NCI-H446 (cell line): ENCODE measurements around the gene CABCOCO1.
"Not testable (repeated sequence)": the region's sequence is repeated elsewhere in the genome, so short reads cannot be mapped to it uniquely, and the experiment has no call there.

ENCODE experiments used
- DNase-seq, 2 experiments: peaks; one replicate each; lab custom pipeline; 2025; lab: John Stamatoyannopoulos, UW

CABCOCO1 gene

GRCh38 chr10:61719475-61719874, 56.7 kb downstream of the CABCOCO1 start:
- not testable (repeated sequence) for DNase-seq

DNA sequence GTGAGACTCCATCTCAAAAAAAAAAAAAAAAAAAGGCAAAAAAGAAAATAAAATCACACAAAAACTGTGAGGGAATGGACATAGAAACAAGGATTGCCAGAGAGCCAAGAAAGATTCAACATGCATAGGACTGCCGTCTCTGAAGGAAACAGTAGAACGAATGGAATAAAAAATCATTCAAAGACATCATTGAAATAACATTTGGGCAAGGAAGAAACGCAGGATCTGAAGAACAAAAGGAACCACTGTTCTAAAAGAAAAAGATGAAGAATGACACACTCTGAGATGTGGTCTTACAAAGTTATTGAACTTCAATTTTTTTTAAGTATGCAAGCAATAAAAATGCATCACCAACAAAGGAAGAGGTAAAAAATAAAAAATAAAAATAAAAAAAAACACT, 57.2 kb downstream of the CABCOCO1 start:
- no peak for DNase-seq

GRCh38 chr10:61721431-61721830, 58.7 kb downstream of the CABCOCO1 start:
- DNase-seq, result no peak

DNA sequence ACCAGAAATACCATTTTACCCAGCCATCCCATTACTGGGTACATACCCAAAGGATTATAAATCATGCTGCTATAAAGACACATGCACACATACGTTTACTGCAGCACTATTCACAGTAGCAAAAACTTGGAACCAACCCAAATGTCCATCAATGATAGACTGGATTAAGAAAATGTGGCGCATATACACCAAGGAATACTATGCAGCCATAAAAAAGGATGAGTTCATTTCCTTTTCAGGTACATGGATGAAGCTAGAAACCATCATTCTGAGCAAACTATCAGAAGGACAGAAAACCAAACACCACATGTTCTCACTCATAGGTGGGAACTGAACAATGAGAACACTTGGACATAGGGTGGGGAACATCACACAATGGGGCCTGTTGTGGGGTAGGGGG, 62.5 kb downstream of the CABCOCO1 start:
- not testable (repeated sequence) for DNase-seq

DNA sequence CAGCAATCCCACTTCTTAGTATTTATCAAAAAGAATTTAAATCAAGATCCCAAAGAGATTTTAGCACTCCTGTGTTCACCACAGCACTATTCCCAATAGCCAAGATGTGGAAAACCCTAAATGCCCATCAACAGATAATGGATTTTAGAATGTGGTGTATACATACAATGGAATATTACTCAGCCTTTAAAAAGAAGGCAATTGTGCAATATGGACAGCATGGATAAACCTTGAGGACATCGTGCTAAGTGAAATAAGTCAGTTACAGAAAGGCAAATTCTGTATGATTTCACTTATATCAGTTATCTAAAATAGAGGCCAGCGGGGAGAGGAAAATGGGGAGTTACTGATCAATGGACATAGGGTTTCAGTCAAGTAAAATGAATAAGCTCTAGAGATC, 66.9 kb downstream of the CABCOCO1 start:
- DNase-seq, result no peak

GRCh38 chr10:61730671-61731070, 67.9 kb downstream of the CABCOCO1 start:
- no peak for DNase-seq

- no peak for DNase-seq
Observed at GRCh38 chr10:61731638-61732037, 68.9 kb downstream of the CABCOCO1 start.

GRCh38 chr10:61732629-61733278, 70.0 kb downstream of the CABCOCO1 start:
- no peak for DNase-seq

DNA sequence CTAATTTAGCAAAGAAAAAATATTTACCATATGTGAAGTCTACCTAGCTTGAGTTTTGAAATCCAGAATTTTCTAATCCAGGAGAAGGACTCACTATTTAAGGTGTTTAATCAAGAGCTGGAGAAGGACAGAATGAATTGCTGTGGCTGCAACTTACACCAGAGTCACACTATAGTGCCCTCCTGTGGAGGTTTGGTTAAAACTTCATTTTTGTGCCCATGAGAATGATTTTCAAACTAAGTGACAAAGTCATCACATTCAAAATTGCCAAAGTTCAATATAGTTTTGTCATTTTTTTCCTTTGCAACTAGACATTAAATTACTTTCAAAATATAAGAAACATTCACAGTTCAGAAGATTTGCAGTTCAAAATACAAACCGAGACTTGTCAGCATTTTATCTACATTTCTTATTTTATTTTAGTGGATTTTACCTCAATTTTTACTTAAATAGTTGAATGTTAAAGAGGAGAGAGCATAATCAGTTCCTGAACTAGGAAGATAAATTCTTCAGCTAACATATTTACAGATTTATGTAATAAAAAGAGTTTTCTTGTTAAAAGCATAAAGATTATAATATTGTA, 70.7 kb downstream of the CABCOCO1 start:
- DNase-seq, result peak; percentile 23 to 54

DNA sequence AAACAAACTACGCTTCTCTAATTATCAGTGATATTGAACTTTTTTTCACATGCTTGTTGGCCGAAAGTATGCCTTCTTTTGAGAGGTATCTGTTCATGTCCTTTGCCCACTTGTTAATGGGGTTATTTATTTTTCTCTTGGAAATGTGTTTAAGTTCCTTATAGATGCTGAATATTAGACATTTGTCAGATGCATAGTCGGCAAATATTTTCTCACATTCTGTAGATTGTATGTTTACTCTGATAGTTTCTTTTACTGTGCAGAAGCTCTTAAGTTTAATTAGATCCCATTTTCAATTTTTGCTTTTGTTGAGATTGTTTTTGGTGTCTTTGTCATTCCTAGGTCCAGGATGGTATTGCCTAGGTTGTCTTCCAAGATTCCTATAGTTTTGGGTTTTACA, 73.2 kb downstream of the CABCOCO1 start:
- DNase-seq, result no peak

DNA sequence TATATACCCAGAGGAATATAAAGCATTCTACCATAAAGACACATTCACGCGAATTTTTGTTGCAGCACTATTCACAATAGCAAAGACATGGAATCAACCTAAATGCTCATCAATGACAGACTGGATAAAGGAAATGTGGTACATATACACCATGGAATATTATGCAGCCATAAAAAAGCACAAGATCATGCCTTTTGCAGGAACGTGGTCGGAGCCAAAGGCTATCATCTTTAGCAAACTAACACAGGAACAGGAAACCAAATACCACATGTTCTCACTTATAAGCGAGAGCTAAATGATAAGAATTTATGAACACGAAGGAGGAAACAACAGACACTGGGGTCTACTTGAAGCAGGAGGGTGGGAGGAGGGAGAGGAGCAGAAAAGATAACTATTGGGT, 74.7 kb downstream of the CABCOCO1 start:
- DNase-seq, result not testable (repeated sequence)

DNA sequence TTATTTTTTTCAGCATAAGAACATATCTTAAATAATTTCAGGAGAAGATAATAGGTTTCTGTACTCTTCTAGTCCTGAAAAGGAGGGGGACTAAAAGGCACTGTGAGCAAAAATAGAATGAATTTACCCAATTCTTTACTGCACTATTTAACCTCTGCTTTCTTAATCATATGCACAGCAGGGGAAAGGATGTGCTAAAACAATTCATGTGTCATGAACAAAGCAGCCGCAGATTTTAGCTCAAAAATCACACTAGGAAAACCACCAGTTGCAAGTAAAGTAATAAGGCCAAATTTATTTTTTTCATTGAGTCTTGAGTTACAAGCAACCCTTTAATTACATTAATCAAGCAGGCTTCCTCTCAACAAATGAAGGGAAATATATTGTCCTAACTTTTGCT, 80.1 kb downstream of the CABCOCO1 start:
- DNase-seq, result no peak

DNA sequence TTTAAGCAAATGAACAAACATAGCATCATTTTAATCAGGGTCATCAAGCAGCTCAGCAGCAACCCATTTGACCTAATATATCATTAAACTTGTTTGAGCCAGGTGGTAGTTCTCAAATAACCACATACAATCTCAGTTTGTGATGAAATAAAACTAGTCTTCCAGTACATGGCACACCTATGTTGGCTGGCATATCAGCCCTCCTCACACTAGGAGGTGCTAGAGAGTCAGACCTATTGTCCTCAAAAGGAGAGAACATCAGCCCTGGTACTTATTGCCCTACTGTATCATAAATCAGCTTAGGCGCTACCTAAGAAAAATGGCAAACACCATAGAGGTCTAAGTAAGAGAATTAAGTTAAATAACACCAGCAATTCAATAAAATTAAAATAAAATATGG, 81.7 kb downstream of the CABCOCO1 start:
- DNase-seq, result no peak

GRCh38 chr10:61746377-61746776, 83.6 kb downstream of the CABCOCO1 start:
- no peak for DNase-seq

GRCh38 chr10:61747307-61747706, 84.6 kb downstream of the CABCOCO1 start:
- DNase-seq, result no peak

GRCh38 chr10:61749291-61749690, 86.6 kb downstream of the CABCOCO1 start:
- DNase-seq, result no peak

DNA sequence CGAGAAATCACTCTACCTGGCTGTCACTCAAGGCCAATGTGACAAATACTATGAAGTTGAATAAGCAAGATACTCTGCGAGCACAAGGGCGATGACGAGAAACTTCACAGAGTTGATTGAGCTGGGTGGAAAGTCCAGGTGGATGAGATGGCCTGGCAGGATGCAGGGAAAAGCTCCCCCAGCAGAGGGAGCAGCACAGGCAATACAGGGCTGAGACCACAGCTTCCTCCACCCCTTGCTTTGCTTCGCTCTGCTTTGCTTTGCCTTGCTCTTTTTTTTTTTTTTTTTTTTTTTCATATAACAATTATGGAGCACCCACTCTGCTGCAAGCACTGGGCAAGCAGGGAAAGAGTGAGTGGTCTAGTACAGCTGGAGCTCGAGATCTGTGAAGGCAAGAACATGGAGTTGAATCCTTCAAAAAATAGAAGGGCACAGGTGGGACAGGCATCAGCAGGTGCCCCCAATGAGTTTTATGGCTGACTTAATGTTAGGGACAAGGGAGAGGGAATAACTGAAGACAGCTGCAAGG, 88.3 kb downstream of the CABCOCO1 start:
- DNase-seq, result peak in 1 of 2 experiments; percentile 54

GRCh38 chr10:61751599-61751998, 88.9 kb downstream of the CABCOCO1 start:
- no peak for DNase-seq

DNA sequence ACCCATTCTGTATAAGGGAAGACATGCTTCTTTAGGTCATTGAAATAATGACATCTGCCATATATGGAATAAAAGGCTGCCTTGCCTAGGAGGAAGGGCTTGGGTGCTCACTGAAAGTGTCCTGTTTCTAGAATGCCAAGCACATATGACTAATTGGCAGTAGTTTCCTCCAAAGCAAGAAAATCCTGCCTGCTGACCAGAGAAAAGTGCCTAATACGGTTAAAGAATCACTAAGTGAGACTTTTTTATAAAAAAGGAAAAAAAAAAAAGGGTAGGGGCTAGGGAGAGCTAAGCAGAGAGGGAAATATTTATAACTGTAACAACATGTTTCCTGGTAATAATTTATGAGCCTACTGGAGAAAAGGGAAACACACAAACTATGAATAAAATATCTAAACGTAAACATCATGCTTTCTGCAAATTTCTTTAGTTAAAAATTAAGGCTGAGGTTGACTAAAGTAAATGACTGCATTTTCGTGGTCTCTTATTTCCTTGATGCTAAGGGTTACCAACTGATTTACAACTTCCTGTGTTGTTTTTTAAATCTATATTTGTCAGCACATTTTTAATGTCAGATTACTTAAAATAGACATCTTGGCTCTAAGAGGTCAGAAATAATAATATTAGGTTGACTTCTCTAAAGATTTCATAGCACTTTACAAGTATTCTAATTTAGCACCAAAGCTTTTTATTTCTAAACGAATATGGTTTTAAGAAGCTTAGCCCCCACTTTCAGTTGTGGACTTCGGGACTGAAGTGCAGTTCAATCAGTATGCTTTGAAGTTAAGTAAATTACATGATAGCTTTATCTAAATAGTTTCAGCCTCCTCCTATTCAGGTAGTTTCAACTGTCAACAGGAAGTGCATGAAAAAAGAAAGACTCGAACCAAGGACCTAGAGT, 89.6 kb downstream of the CABCOCO1 start:
- no peak for DNase-seq

- DNase-seq, result no peak
Observed at GRCh38 chr10:61753453-61753852, 90.7 kb downstream of the CABCOCO1 start.

DNA sequence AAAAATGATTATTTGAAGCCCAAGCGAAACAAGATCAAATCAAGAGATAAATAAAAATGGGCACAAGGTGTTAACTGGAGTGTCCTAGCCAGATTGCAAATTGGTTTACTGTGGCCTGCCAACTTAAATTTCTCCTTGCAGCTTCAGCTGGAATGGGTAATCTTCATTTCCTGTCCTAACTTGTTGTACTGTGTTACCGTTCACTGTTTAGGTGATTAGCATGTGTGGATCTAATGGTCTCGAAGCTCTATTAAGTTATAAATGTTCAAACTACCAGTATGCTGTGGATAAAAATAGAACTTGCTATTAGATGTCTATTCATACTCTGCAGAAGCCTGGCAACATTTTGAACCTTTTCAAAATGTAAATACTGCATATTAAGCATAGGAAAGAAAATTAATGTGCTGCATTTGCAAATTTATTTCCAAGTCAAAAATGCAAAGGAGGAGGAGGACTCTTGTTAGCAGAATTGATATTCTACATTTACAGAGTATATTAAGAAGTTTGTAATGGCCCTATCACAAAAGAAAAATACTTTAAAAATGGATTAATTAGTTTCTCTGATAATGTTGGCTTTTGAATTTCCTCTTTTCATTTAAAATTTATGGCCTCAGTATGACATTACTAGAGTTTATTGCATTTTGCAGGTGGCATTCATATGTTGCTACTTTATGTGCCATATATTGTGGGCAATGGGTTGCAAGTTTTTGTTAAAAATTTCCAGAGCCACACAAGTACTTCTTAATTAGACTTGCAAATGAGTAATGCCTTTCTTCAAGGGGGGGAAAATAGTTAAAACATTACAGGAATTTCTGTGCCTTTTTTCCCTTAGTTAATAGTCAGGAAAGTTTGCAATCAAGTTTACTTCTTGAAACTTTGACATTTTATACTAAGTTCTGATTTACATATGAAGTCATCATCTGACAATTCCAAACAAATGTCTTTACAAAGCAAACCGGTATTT, 92.1 kb downstream of the CABCOCO1 start:
- DNase-seq, result peak in 1 of 2 experiments; percentile 43

DNA sequence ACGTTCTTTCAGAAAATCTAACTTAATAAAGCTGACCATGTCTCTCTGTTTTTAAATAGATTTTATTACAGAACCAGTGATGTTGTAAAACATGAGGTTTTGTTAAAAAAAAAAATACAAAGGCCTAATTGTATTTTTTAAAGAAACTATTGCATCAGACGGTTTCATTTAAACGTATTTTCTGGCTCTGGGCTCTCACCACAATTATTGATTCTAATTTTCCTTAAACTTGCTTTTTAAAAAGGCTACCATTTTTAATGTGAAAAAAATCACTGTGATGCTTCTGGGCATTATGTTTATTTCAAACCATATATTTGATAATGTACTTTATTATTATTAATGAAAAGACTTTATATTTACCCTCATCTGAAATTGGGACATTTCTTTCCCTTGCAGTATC, 94.3 kb downstream of the CABCOCO1 start:
- no peak for DNase-seq
